GM13977 (cell line): Measurements from ENCODE around the gene SGPP1.
"Not testable (repeated sequence)": the region's sequence is repeated elsewhere in the genome, so short reads cannot be mapped to it uniquely, and the experiment has no call there.

Experiments
- DNase-seq: peaks from one replicate; pipeline ENCODE4 v3.0.0; 2012; ENCODE audit warnings: low spot score
- CTCF ChIP-seq: IDR thresholded peaks from 2 replicates; pipeline ENCODE4 v1.5.1; 2012; ENCODE audit warnings: mild to moderate bottlenecking, control low read depth; ENCODE audit not compliant: insufficient read depth; ENCODE audit errors: extremely low read depth, missing control alignments
- in situ Hi-C: fragments of 300-500 bp; cut with MboI; formaldehyde crosslinking; loops from one replicate; pipeline ENCODE4 v1.12.0; 2022; ENCODE audit warnings: low sequenced_read_pairs, low pct_unique_long_range_greater_than_20kb, mixed read lengths, inconsistent platforms; ENCODE audit not compliant: unreplicated experiment

The SGPP1 gene

GRCh38 chr14:63644741-63645140 lies 83.1 kb downstream of the SGPP1 start:
- DNase-seq, result no peak
- no peak for TF ChIP-seq CTCF
- in situ Hi-C loops, result loop anchor here (25.0 kb wide), 1 partner anchor 257 kb away; no protein-coding TSS in a partner anchor

- TF ChIP-seq CTCF, result no peak
- DNase-seq, result no peak
- in situ Hi-C loops, result loop anchor here (25.0 kb wide), 1 partner anchor 256 kb away; no protein-coding TSS in a partner anchor
Measured at GRCh38 chr14:63642656-63643382, 85.0 kb downstream of the SGPP1 start.

- in situ Hi-C loops, result loop anchor here (25.0 kb wide), 1 partner anchor 255 kb away; no protein-coding TSS in a partner anchor
- DNase-seq, result peak; percentile 77
- no peak for TF ChIP-seq CTCF
Measured at GRCh38 chr14:63642229-63642611, 85.6 kb downstream of the SGPP1 start.

- DNase-seq, result peak; percentile 91
- in situ Hi-C loops, result loop anchor here (25.0 kb wide), 1 partner anchor 254 kb away; no protein-coding TSS in a partner anchor
- peak; percentile 48 for TF ChIP-seq CTCF
Measured at GRCh38 chr14:63641473-63642228, 86.2 kb downstream of the SGPP1 start, which contains the start of gene WDR89. TSS of gene WDR89 (minus strand) at chr14:63641871. CDS start at chr14:63599942, 41,929 bp downstream.

GRCh38 chr14:63638493-63638892 lies 89.4 kb downstream of the SGPP1 start:
- no peak for TF ChIP-seq CTCF
- in situ Hi-C loops, result loop anchor here (25.0 kb wide), 1 partner anchor 251 kb away; no protein-coding TSS in a partner anchor
- no peak for DNase-seq

GRCh38 chr14:63636094-63636635 lies 91.7 kb downstream of the SGPP1 start:
- not testable (repeated sequence) for DNase-seq
- in situ Hi-C loops, result loop anchor here (25.0 kb wide), 1 partner anchor 249 kb away; no protein-coding TSS in a partner anchor
